GM10248 (cell line): ENCODE data around the gene POP7.
"Not testable (repeated sequence)": the region's sequence is repeated elsewhere in the genome, so short reads cannot be mapped to it uniquely, and the experiment has no call there.

Experiments used
- CTCF ChIA-PET: fragments of 300-600 bp; sonication (Branson Sonifier 250); formaldehyde crosslinking; extraction: SDS; loops from one replicate; lab custom pipeline; 2021; ENCODE audit warnings: antibody characterized with exemption; lab: Yijun Ruan, JAX
- POLR2A ChIA-PET: fragments of 350-650 bp; sonication (Branson Sonifier 250); formaldehyde crosslinking; extraction: SDS; loops from one replicate; lab custom pipeline; 2020; ENCODE audit warnings: antibody characterized with exemption; lab: Yijun Ruan, JAX
- DNase-seq: peaks from one replicate; pipeline ENCODE4 v3.0.0; 2012; ENCODE audit errors: extremely low spot score
- CTCF ChIP-seq: IDR thresholded peaks from 2 replicates; pipeline ENCODE4 v1.5.1; 2012; ENCODE audit warnings: mild to moderate bottlenecking, low read depth; ENCODE audit errors: extremely low read depth, missing control alignments, control extremely low read depth

POP7 gene

GRCh38 chr7:100711369-100711768 lies 5.4 kb downstream of the POP7 start:
- POLR2A ChIA-PET = interaction anchor here (1.1 kb wide), 1 partner anchor 27 kb away, joined by 8 read pairs; no protein-coding TSS in a partner anchor
- DNase-seq = no peak
- TF ChIP-seq CTCF = no peak
- CTCF ChIA-PET = interaction anchor here (1.7 kb wide), 1 partner anchor 20 kb away, joined by 5 read pairs; no protein-coding TSS in a partner anchor

DNA sequence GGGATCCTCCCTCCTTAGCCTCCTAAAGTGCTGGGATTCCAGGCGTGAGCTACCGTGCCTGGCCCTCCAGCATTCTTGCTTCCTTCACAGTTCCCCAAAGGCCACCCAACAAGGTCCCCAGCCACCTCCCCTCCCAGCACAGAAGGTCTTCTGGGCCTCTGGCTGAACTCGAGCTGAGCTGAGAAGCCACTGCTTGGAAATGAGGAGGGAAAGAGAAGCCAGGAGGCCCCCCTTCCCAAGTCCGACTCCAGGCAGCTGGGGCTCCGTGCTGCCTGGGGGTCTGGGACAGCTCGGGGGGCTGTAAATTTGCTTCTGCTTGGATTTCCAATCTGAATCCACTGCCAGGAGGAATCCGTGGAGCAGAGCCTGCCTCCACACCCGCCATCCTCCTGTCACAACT lies 8.8 kb downstream of the POP7 start:
- ChIA-PET POLR2A (no interaction called here), CTCF (interaction anchor here (1.2 to 5.7 kb wide), 4 partner anchors 8 to 138 kb away, joined by 3 to 40 read pairs (median 14); partner anchors contain the start of genes POP7 and SLC12A9)

GRCh38 chr7:100717073-100717472 lies 11.2 kb downstream of the POP7 start:
- CTCF ChIA-PET = interaction anchor here (1.0 to 5.7 kb wide), 4 partner anchors 9 to 136 kb away, joined by 3 to 40 read pairs (median 14); partner anchors contain the start of genes POP7 and SLC12A9
- DNase-seq, POLR2A ChIA-PET: not testable (repeated sequence)

More for the DNA sequence above, 8.8 kb downstream of the POP7 start:
- no peak for TF ChIP-seq CTCF
- DNase-seq = no peak

GRCh38 chr7:100719523-100720278 lies 13.8 kb downstream of the POP7 start:
- no peak for DNase-seq
- CTCF ChIA-PET = interaction anchor here (1.1 to 1.7 kb wide), 2 partner anchors 9 to 14 kb away, joined by 3 to 9 read pairs; partner anchors contain the start of gene POP7

DNA sequence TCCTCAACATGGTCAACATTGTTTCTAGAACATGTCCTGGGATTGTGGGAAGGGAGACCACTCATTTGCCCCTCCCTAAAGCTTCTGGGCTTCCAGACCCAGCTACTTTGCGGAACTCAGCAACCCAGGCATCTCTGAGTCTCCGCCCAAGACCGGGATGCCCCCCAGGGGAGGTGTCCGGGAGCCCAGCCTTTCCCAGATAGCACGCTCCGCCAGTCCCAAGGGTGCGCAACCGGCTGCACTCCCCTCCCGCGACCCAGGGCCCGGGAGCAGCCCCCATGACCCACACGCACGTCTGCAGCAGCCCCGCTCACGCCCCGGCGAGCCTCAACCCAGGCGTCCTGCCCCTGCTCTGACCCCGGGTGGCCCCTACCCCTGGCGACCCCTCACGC lies 14.4 kb downstream of the POP7 start, which contains the start of gene EPO:
EPO (plus strand) TSS at position 190 of the 392 bp plus-strand sequence. CDS start 513 bp downstream, outside the sequence.
- CTCF ChIA-PET = interaction anchor here (1.7 kb wide), 1 partner anchor 15 kb away, joined by 9 read pairs; the partner anchor contains the start of gene POP7
- POLR2A ChIA-PET = no interaction called here
- no peak for TF ChIP-seq CTCF
- DNase-seq = no peak

More at GRCh38 chr7:100719523-100720278, 13.8 kb downstream of the POP7 start:
- TF ChIP-seq CTCF = no peak
- POLR2A ChIA-PET = no interaction called here

DNA sequence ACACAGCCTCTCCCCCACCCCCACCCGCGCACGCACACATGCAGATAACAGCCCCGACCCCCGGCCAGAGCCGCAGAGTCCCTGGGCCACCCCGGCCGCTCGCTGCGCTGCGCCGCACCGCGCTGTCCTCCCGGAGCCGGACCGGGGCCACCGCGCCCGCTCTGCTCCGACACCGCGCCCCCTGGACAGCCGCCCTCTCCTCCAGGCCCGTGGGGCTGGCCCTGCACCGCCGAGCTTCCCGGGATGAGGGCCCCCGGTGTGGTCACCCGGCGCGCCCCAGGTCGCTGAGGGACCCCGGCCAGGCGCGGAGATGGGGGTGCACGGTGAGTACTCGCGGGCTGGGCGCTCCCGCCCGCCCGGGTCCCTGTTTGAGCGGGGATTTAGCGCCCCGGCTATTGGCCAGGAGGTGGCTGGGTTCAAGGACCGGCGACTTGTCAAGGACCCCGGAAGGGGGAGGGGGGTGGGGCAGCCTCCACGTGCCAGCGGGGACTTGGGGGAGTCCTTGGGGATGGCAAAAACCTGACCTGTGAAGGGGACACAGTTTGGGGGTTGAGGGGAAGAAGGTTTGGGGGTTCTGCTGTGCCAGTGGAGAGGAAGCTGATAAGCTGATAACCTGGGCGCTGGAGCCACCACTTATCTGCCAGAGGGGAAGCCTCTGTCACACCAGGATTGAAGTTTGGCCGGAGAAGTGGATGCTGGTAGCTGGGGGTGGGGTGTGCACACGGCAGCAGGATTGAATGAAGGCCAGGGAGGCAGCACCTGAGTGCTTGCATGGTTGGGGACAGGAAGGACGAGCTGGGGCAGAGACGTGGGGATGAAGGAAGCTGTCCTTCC lies 15.0 kb downstream of the POP7 start:
- no peak for DNase-seq
- POLR2A ChIA-PET = no interaction called here
- no peak for TF ChIP-seq CTCF
- CTCF ChIA-PET = interaction anchor here (1.1 to 9.0 kb wide), 3 partner anchors 15 to 161 kb away, joined by 4 to 100 read pairs (median 9); partner anchors contain the start of gene POP7
